H1 (cell line): Measurements from ENCODE around the gene CPE. TPM values are rescaled to one million over a fixed set of nuclear protein-coding genes. Genes with fewer than 3 reads are reported as not detected.

ENCODE experiments used
- CTCF ChIA-PET: fragments of 300-600 bp; sonication (Branson Sonifier 250); formaldehyde crosslinking; loops from one replicate; lab custom pipeline; 2021; ENCODE audit not compliant: partially characterized antibody; lab: Charles Lee
- POLR2A ChIA-PET: fragments of 300-600 bp; sonication (Branson Sonifier 250); formaldehyde crosslinking; loops from one replicate; lab custom pipeline; 2021; ENCODE audit warnings: inconsistent platforms; ENCODE audit not compliant: partially characterized antibody; lab: Charles Lee
- DNase-seq, 2 experiments: peaks; one replicate each; pipeline versions ENCODE4 v3.0.0 to v3.0.0-alpha.2; 2010 to 2022; ENCODE audit warnings: low spot score in 2 of 2, low read depth in 1 of 2, mixed read lengths in 1 of 2
- FAIRE-seq: peaks from 2 replicates; lab custom pipeline; 2011; peaks lifted over from hg19 to GRCh38; lab: Jason Lieb, UNC
- H2AFZ ChIP-seq: 2 replicates; pipeline ENCODE4 v1.8.1; 2012; ENCODE audit warnings: low read length, inconsistent platforms
- H2AK5ac ChIP-seq: 2 replicates; pipeline ENCODE4 v1.6.1; 2013; ENCODE audit warnings: low read depth, low read length
- H2BK120ac ChIP-seq: replicated peaks from 2 replicates; pipeline ENCODE3; 2013; ENCODE audit warnings: low read depth, low read length, inconsistent platforms
- H2BK12ac ChIP-seq: 2 replicates; pipeline ENCODE4 v1.6.1; 2013; ENCODE audit warnings: low read depth, low read length
- H2BK15ac ChIP-seq: 2 replicates; pipeline ENCODE4 v1.6.1; 2013; ENCODE audit warnings: low read length
- H2BK20ac ChIP-seq: 2 replicates; pipeline ENCODE4 v1.6.1; 2013; ENCODE audit warnings: low read length
- H2BK5ac ChIP-seq: 2 replicates; pipeline ENCODE4 v1.6.1; 2013; ENCODE audit warnings: low read depth, low read length
- H3K14ac ChIP-seq: 2 replicates; pipeline ENCODE4 v1.6.1; 2013; ENCODE audit warnings: inconsistent platforms; ENCODE audit not compliant: insufficient read length
- H3K18ac ChIP-seq: 2 replicates; pipeline ENCODE4 v1.6.1; 2013; ENCODE audit warnings: low read length; ENCODE audit errors: extremely low read depth
- H3K23ac ChIP-seq: 2 replicates; pipeline ENCODE4 v1.6.1; 2013; ENCODE audit warnings: inconsistent platforms; ENCODE audit not compliant: insufficient read length
- H3K23me2 ChIP-seq: 2 replicates; pipeline ENCODE4 v1.6.1; 2013; ENCODE audit warnings: low read depth, low read length
- H3K27ac ChIP-seq: 2 replicates; pipeline ENCODE4 v1.6.1; 2011; ENCODE audit warnings: low read depth, low read length, inconsistent platforms
- H3K27me3 ChIP-seq, 4 experiments: replicated peaks in 1 of 4; 1 replicate in 1 of 4; 2 replicates in 3 of 4; pipeline versions ENCODE4 v1.6.1 to v1.8.1; 2011 to 2013; ENCODE audit warnings: low read length in 3 of 4, mild to moderate bottlenecking in 3 of 4, inconsistent platforms in 2 of 4, mixed read lengths in 2 of 4, moderate library complexity in 1 of 4; ENCODE audit not compliant: control insufficient read depth in 3 of 4, insufficient read depth in 3 of 4; ENCODE audit errors: extremely low read depth in 1 of 4
- H3K36me3 ChIP-seq, 4 experiments: 2 replicates each; pipeline versions ENCODE4 v1.6.1 to v1.8.1; 2011 to 2013; ENCODE audit warnings: mild to moderate bottlenecking in 4 of 4, low read length in 3 of 4, moderate library complexity in 2 of 4, control low read depth in 1 of 4, inconsistent platforms in 1 of 4; ENCODE audit not compliant: insufficient read depth in 4 of 4, control insufficient read depth in 2 of 4
- H3K4ac ChIP-seq: replicated peaks from 2 replicates; pipeline ENCODE3; 2013; ENCODE audit warnings: low read length, low read depth, mixed read lengths, inconsistent platforms; ENCODE audit not compliant: insufficient read length
- H3K4me1 ChIP-seq, 4 experiments: replicated peaks in 1 of 4; 1 replicate in 1 of 4; 2 replicates in 3 of 4; pipeline versions ENCODE4 v1.6.1 to v1.8.1; 2011 to 2013; ENCODE audit warnings: low read length in 3 of 4, inconsistent platforms in 2 of 4, mixed read lengths in 1 of 4; ENCODE audit not compliant: insufficient read depth in 4 of 4, control insufficient read depth in 3 of 4
- H3K4me2 ChIP-seq, 2 experiments: 2 replicates each; pipeline versions ENCODE4 v1.6.1 to v1.8.1; 2011 to 2013; ENCODE audit warnings: low read depth in 2 of 2, low read length in 2 of 2, control low read depth in 1 of 2, inconsistent platforms in 1 of 2, mild to moderate bottlenecking in 1 of 2; ENCODE audit not compliant: insufficient read depth in 1 of 2
- H3K4me3 ChIP-seq, 4 experiments: fragments of 200-600, 300-600 bp in 1 of 4; sonication (generic), shearing (Covaris generic), sonication (Bioruptor Twin) in 1 of 4; 2 replicates each; pipeline versions ENCODE4 v1.5.1 to v1.8.1; 2011 to 2016; ENCODE audit warnings: low read length in 4 of 4, low read depth in 3 of 4, control low read depth in 2 of 4, inconsistent platforms in 2 of 4, mild to moderate bottlenecking in 2 of 4, mixed read lengths in 1 of 4, moderate library complexity in 1 of 4; ENCODE audit not compliant: insufficient read depth in 2 of 4; ENCODE audit errors: extremely low read depth in 1 of 4
- H3K56ac ChIP-seq: replicated peaks from 2 replicates; pipeline ENCODE3; 2013; ENCODE audit warnings: low read depth, mild to moderate bottlenecking, mixed read lengths, low read length, inconsistent platforms; ENCODE audit not compliant: insufficient read length
- H3K79me1 ChIP-seq: 2 replicates; pipeline ENCODE4 v1.6.1; 2013; ENCODE audit warnings: low read depth, low read length, control low read depth
- H3K79me2 ChIP-seq, 2 experiments: 2 replicates each; pipeline versions ENCODE4 v1.6.1 to v1.8.1; 2012 to 2013; ENCODE audit warnings: low read length in 2 of 2, mild to moderate bottlenecking in 2 of 2, inconsistent platforms in 1 of 2; ENCODE audit not compliant: insufficient read depth in 2 of 2, control insufficient read depth in 1 of 2
- H3K9ac ChIP-seq, 4 experiments: replicated peaks in 1 of 4; 1 replicate in 1 of 4; 2 replicates in 3 of 4; pipeline versions ENCODE4 v1.6.1 to v1.8.1; 2011 to 2013; ENCODE audit warnings: low read depth in 3 of 4, low read length in 3 of 4, control low read depth in 2 of 4, mild to moderate bottlenecking in 2 of 4, moderate library complexity in 2 of 4, inconsistent platforms in 1 of 4; ENCODE audit errors: extremely low read depth in 1 of 4
- H3K9me3 ChIP-seq, 2 experiments: 2 replicates each; pipeline versions ENCODE4 v1.6.1 to v1.8.1; 2012 to 2013; ENCODE audit warnings: mild to moderate bottlenecking in 2 of 2, moderate library complexity in 2 of 2, control low read depth in 1 of 2, inconsistent platforms in 1 of 2, low read depth in 1 of 2, low read length in 1 of 2, mixed read lengths in 1 of 2; ENCODE audit not compliant: insufficient read depth in 2 of 2
- H4K20me1 ChIP-seq, 2 experiments: replicated peaks in 1 of 2; 2 replicates each; pipeline versions ENCODE3 to v1.8.1; 2011 to 2013; ENCODE audit warnings: inconsistent platforms in 2 of 2, low read length in 2 of 2, mild to moderate bottlenecking in 1 of 2; ENCODE audit not compliant: insufficient read depth in 2 of 2, control insufficient read depth in 1 of 2
- H4K5ac ChIP-seq: 2 replicates; pipeline ENCODE4 v1.6.1; 2013; ENCODE audit warnings: low read length, low read depth, mixed read lengths, inconsistent platforms; ENCODE audit not compliant: insufficient read length
- H4K8ac ChIP-seq: 2 replicates; pipeline ENCODE4 v1.8.0; 2013; ENCODE audit warnings: mild to moderate bottlenecking, moderate library complexity, low read length, inconsistent platforms; ENCODE audit not compliant: insufficient read depth; ENCODE audit errors: extremely low read depth
- H4K91ac ChIP-seq: replicated peaks from 2 replicates; pipeline ENCODE3; 2013; ENCODE audit warnings: low read length, mixed read lengths, inconsistent platforms; ENCODE audit not compliant: insufficient read length
- ATF2 ChIP-seq: IDR thresholded peaks from 2 replicates; pipeline ENCODE4 v1.6.1; 2012; ENCODE audit warnings: low read length, inconsistent platforms
- HDAC2 ChIP-seq, 2 experiments: fragments of 300-600 bp in 1 of 2; sonication (generic) in 1 of 2; IDR thresholded peaks; 2 replicates each; pipeline ENCODE4 v1.6.1; 2011 to 2012; ENCODE audit warnings: low read depth in 2 of 2, low read length in 2 of 2, mild to moderate bottlenecking in 2 of 2, moderate library complexity in 2 of 2, borderline replicate concordance in 1 of 2, inconsistent platforms in 1 of 2
- HDAC6 ChIP-seq: IDR thresholded peaks from one replicate; pipeline ENCODE4 v1.7.1; 2012; ENCODE audit warnings: low read depth, mild to moderate bottlenecking, inconsistent platforms, low read length, moderate library complexity
- JUN ChIP-seq: IDR thresholded peaks from 2 replicates; pipeline ENCODE4 v1.6.1; 2011; ENCODE audit warnings: low read depth, mild to moderate bottlenecking, improper control_type of control experiment, low read length
- KDM5A ChIP-seq: fragments of 200-600 bp; IDR thresholded peaks from 2 replicates; pipeline ENCODE4 v1.7.1; 2012; ENCODE audit warnings: mild to moderate bottlenecking, low read length, inconsistent platforms, mixed read lengths
- MAX ChIP-seq: IDR thresholded peaks from 2 replicates; pipeline ENCODE4 v1.6.1; 2012; ENCODE audit warnings: inconsistent platforms
- NANOG ChIP-seq: IDR thresholded peaks from 2 replicates; pipeline ENCODE4 v1.6.1; 2011; ENCODE audit warnings: low read length, low read depth, mild to moderate bottlenecking, inconsistent platforms; ENCODE audit not compliant: insufficient read depth, poor library complexity, severe bottlenecking
- RFX5 ChIP-seq: IDR thresholded peaks from 2 replicates; pipeline ENCODE4 v1.6.1; 2011; ENCODE audit warnings: low read depth, low read length, improper control_type of control experiment, borderline replicate concordance
- RXRA ChIP-seq: IDR thresholded peaks from 2 replicates; pipeline ENCODE4 v1.6.1; 2011; ENCODE audit warnings: low read depth, mild to moderate bottlenecking, low read length, moderate library complexity; ENCODE audit not compliant: insufficient read depth
- TAF1 ChIP-seq: IDR thresholded peaks from 2 replicates; pipeline ENCODE4 v1.6.1; 2011; ENCODE audit warnings: mild to moderate bottlenecking, low read depth, low read length
- WGBS, 2 experiments: shearing (Covaris generic) in 1 of 2; methylation state at CpG; one replicate each; pipeline versions ENCODE4 v1.1.6 to v1.1.7; 2013 to 2015; ENCODE audit warnings: low lambda C conversion rate in 2 of 2, mixed read lengths in 2 of 2, inconsistent platforms in 1 of 2, low coverage in 1 of 2, missing lambda C conversion rate in 1 of 2; ENCODE audit not compliant: insufficient replicate concordance in 2 of 2, insufficient coverage in 1 of 2, insufficient read length in 1 of 2; ENCODE audit errors: extremely low coverage in 1 of 2, missing lambda C conversion rate in 1 of 2; 5-methylcytosine and 5-hydroxymethylcytosine counted together
- polyA plus RNA-seq, 7 experiments: library from polyadenylated mRNA; depleted of rRNA in 3 of 7; stranded (reverse) in 5 of 7; unstranded in 2 of 7; fragments of >200 nt in 5 of 7; fragments of 200-250 nt in 2 of 7; gene quantifications; 1 replicate in 5 of 7; 2 replicates in 1 of 7; 4 replicates in 1 of 7; pipeline versions ENCODE4 v1.2.1 to v1.2.3, GENCODE V29; 2011 to 2013; ENCODE audit warnings: missing spikeins in 2 of 7, mixed read lengths in 2 of 7
- total RNA-seq: library from RNA; stranded (reverse); fragmentation: NEBNext Ultra II Directional; extraction: Animal tissue kit (Norgen Biotek cat#: 25700); gene quantifications from 2 replicates; pipeline ENCODE4 v1.2.1, GENCODE V29; 2021

The CPE gene
- total and polyA plus RNA-seq, 2 of the 8 experiments (the other 6 are each of a cell fraction or from before 2014, with no cell fraction given): 9.4 to 10.2 TPM

- WGBS, 2 experiments: 81% methylated on average over 1 of the region's 1 CpG; no CpG with 5 or more reads in 1 of the 2 experiments
- Histone ChIP-seq H3K4me3 (peak overlapping the region; percentile 11 to 96 (median 54); a peak in 4 of 8 replicates), H3K23me2 (peaks cover 3% of the 10 kb centered on the region), H3K4me2 (peak overlapping the region; percentile 88 to 90), H3K14ac (no peak overlapping the region), H4K8ac (no peak overlapping the region), H4K5ac (no peak overlapping the region), H3K4me1 (peaks cover 1 to 5% (median 3%) of the 10 kb centered on the region in 4 experiments; a peak in 5 of 7 replicates), H3K56ac (no peak overlapping the region), H2BK120ac (no peak overlapping the region), H3K79me1 (no peaks in the 10 kb centered on the region), H3K23ac (no peak overlapping the region), H3K9me3 (no peaks in the 10 kb centered on the region), H2BK15ac (no peak overlapping the region), H4K20me1 (peaks cover 31 to 35% of the 10 kb centered on the region in 2 experiments), H2BK12ac (no peak overlapping the region), H2AFZ (no peak overlapping the region), H4K91ac (no peak overlapping the region), H3K79me2 (peaks cover 51 to 88% of the 10 kb centered on the region in 2 experiments), H2AK5ac (no peak overlapping the region), H2BK20ac (no peak overlapping the region), H3K9ac (no peak overlapping the region), H3K27me3 (no peaks in the 10 kb centered on the region), H3K36me3 (peaks cover 0 to 57% (median 12%) of the 10 kb centered on the region in 4 experiments; a peak in 5 of 8 replicates), H3K4ac (no peak overlapping the region), H2BK5ac (no peak overlapping the region), H3K27ac (no peak overlapping the region), H3K18ac (no peak overlapping the region)
- DNase-seq (no peak), FAIRE-seq (no peak)
- CTCF ChIA-PET: interaction anchor here (0.7 to 3.2 kb wide), 4 partner anchors 12 to 200 kb away, joined by 3 to 8 read pairs (median 6); no protein-coding TSS in a partner anchor
- POLR2A ChIA-PET: no interaction called here
- TF ChIP-seq JUN (no peak), RFX5 (no peak), HDAC2 (IDR thresholded peaks at IDR 0.05; ENCODE audit: borderline replicate concordance in 1 of 2, low read depth in 2 of 2, low read length in 2 of 2) (no peak), NANOG (no peak), MAX (no peak), TAF1 (no peak), KDM5A (no peak), RXRA (no peak), ATF2 (no peak), HDAC6 (no peak)
Measured at GRCh38 chr4:165331359-165331758, 47.4 kb upstream of the CPE start.
